Measurements from ENCODE around the gene AOPEP. TPM values are rescaled to one million over a fixed set of nuclear protein-coding genes. Genes with fewer than 3 reads are reported as not detected.

AOPEP gene
- total and polyA plus RNA-seq, 12 donors, result 110 to 250 (median 161) TPM

DNA sequence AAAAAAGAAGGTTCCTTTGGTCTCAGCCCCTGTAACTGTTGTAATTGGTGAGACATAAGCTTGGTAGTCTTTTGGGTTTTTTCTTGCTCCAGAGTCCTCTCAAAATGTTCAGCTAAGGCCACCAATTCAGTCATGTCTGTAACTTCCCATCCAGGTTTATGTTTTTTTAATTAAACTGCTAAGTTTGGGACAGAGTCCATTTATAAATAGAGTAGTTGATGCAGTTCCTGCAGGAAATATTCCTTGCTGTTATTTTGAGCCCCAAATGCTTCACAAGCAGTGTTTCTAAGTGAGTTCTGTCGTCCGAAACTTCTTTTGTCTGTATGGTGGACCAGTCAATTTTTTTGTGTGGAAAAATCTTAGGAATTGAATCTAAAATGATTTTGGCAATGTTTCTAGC lies 155.0 kb downstream of the AOPEP start:
- H3K4me1 ChIP-seq, result peaks cover 9 to 65% (median 53%) of the 10 kb centered on the region in 9 donors
- H3K27me3 ChIP-seq, result no peaks in the 10 kb centered on the region
- no peak for DNase-seq
- no peaks in the 10 kb centered on the region for H3K36me3 ChIP-seq
- ATAC-seq, result peak in 5 of 8 donors; percentile 6 to 66 (median 49)
- peak overlapping the region in 8 of 10 donors; percentile 16 to 75 (median 70) for H3K27ac ChIP-seq
- H3K9me3 ChIP-seq, result peaks cover 0 to 4% (median 0%) of the 10 kb centered on the region in 11 donors
- no peak overlapping the region for H3K4me3 ChIP-seq
- 38 to 45% methylated on average over 2 of the region's 2 CpGs for WGBS, 2 donors
- intact Hi-C loops (cut with DNase I), result loop anchor here in 1 of 10 donors (10.0 kb wide), 1 partner anchor 87 kb away; no protein-coding TSS in a partner anchor
- TF ChIP-seq CTCF (IDR thresholded peaks at IDR 0.05), result no peak

GRCh38 chr9:94881940-94882339 lies 155.4 kb downstream of the AOPEP start:
- intact Hi-C loops (cut with DNase I), result loop anchor here in 1 of 10 donors (10.0 kb wide), 1 partner anchor 87 kb away; no protein-coding TSS in a partner anchor
- ATAC-seq, result no peak

GRCh38 chr9:94882966-94883641 lies 156.6 kb downstream of the AOPEP start:
- no peak for TF ChIP-seq CTCF (IDR thresholded peaks at IDR 0.05)
- Histone ChIP-seq H3K27ac (peak overlapping the region in 7 of 10 donors; percentile 24 to 75 (median 61)), H3K27me3 (no peaks in the 10 kb centered on the region), H3K36me3 (no peaks in the 10 kb centered on the region), H3K4me1 (peaks cover 9 to 70% (median 53%) of the 10 kb centered on the region in 9 donors), H3K4me3 (no peak overlapping the region), H3K9me3 (peaks cover 0 to 4% (median 0%) of the 10 kb centered on the region in 11 donors)
- DNase-seq (peak in 1 of 2 donors; percentile 45), ATAC-seq (peak in 4 of 8 donors; percentile 31 to 45 (median 40))
- 34 to 46% methylated on average over 4 of the region's 4 CpGs for WGBS, 2 donors
- intact Hi-C loops (cut with DNase I), result loop anchor here in 1 of 10 donors (10.0 kb wide), 1 partner anchor 88 kb away; no protein-coding TSS in a partner anchor

More at GRCh38 chr9:94881940-94882339, 155.4 kb downstream of the AOPEP start:
- no peak for TF ChIP-seq CTCF (IDR thresholded peaks at IDR 0.05)
- Histone ChIP-seq H3K9me3 (peaks cover 0 to 4% (median 0%) of the 10 kb centered on the region in 11 donors), H3K4me3 (no peak overlapping the region), H3K36me3 (no peaks in the 10 kb centered on the region), H3K4me1 (peaks cover 9 to 65% (median 53%) of the 10 kb centered on the region in 9 donors), H3K27me3 (no peaks in the 10 kb centered on the region), H3K27ac (peak overlapping the region in 8 of 10 donors; percentile 16 to 75 (median 70))
- WGBS, 2 donors, result 92 to 94% methylated on average over 3 of the region's 3 CpGs
- DNase-seq, result no peak

DNA sequence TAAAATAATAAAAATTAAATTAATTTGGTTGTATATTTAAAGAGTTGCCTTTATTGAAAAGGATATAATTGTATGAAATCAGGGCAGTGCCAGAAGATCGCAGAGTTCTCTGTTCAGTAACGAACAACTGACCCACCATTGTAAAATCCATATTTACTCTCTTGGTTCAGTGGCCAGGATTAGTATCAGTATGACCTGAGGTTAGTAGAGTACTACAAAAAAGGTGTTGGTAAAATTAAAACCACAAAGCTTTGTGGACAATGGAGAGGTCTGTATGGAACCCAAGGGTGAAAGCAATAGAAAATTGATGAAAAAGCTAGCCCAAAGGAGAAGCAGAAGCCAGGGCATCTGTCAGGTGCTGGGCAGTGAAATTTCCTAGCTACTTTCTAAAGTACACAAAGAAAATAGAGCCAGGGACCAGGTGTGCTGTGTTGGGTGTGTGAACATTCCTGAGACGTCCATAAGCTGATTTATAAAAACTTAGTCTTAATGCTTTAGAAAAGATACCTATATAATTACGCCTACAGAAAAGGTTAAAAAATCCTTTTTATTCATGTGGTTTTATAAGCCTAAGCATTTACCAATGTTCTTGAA lies 159.5 kb downstream of the AOPEP start:
- Histone ChIP-seq H3K4me3 (no peak overlapping the region), H3K9me3 (peaks cover 0 to 9% (median 2%) of the 10 kb centered on the region in 11 donors), H3K27ac (peak overlapping the region in 9 of 10 donors; percentile 3 to 73 (median 68)), H3K36me3 (no peaks in the 10 kb centered on the region), H3K27me3 (no peaks in the 10 kb centered on the region), H3K4me1 (peaks cover 9 to 55% (median 44%) of the 10 kb centered on the region in 9 donors)
- no peak for ATAC-seq
- 88 to 95% methylated on average over 4 of the region's 4 CpGs for WGBS, 2 donors
- intact Hi-C loops (cut with DNase I), result loop anchor here in 1 of 10 donors (10.0 kb wide), 1 partner anchor 91 kb away; no protein-coding TSS in a partner anchor
- no peak for TF ChIP-seq CTCF (IDR thresholded peaks at IDR 0.05)
- no peak for DNase-seq
